ENCODE measurements around the gene ARSK.

DNA sequence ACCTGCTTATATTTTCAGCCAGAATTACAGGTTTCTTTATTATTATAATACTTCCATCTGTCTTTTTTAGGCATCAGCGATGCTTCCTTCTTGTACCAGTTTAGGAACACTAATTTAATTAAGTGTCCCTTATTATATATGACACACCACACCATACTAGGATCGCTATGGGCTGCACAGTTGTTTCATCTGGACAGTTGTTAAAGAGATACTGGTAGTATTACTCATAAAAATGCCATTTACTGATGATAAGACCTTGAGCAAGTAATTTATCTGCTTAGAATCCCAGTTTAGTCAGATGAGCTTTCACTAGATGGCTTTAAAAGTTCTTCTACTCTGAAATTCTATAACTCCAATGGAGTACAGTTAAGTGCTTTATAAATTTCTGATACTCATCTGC is 17.1 kb downstream of the ARSK start:
- TF ChIP-seq, protein P1, sequence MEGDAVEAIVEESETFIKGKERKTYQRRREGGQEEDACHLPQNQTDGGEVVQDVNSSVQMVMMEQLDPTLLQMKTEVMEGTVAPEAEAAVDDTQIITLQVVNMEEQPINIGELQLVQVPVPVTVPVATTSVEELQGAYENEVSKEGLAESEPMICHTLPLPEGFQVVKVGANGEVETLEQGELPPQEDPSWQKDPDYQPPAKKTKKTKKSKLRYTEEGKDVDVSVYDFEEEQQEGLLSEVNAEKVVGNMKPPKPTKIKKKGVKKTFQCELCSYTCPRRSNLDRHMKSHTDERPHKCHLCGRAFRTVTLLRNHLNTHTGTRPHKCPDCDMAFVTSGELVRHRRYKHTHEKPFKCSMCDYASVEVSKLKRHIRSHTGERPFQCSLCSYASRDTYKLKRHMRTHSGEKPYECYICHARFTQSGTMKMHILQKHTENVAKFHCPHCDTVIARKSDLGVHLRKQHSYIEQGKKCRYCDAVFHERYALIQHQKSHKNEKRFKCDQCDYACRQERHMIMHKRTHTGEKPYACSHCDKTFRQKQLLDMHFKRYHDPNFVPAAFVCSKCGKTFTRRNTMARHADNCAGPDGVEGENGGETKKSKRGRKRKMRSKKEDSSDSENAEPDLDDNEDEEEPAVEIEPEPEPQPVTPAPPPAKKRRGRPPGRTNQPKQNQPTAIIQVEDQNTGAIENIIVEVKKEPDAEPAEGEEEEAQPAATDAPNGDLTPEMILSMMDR (IDR thresholded peaks at IDR 0.05) = no peak
- TF ChIP-seq POLR2AphosphoS5 (IDR thresholded peaks at IDR 0.05) (no peak), EP300 (IDR thresholded peaks at IDR 0.05) (no peak), POLR2A (IDR thresholded peaks at IDR 0.05) (no peak)

All from upper lobe of left lung (tissue), 4 donors.